IPS-18a (cell line): ENCODE measurements around the gene RNASE1.

Source experiments
- H3K27ac ChIP-seq: one replicate; pipeline ENCODE4 v1.5.1; 2013; ENCODE audit warnings: low read length
- H3K27me3 ChIP-seq: one replicate; pipeline ENCODE4 v1.6.1; 2013; ENCODE audit warnings: mild to moderate bottlenecking, low read length; ENCODE audit not compliant: control insufficient read depth, insufficient read depth
- H3K36me3 ChIP-seq: one replicate; pipeline ENCODE4 v1.6.1; 2013; ENCODE audit warnings: low read depth, low read length; ENCODE audit not compliant: control insufficient read depth
- H3K4me1 ChIP-seq: one replicate; pipeline ENCODE4 v1.6.1; 2013; ENCODE audit warnings: low read depth, low read length; ENCODE audit not compliant: control insufficient read depth
- H3K4me3 ChIP-seq: one replicate; pipeline ENCODE4 v1.5.1; 2013; ENCODE audit warnings: low read length
- H3K9ac ChIP-seq: one replicate; pipeline ENCODE4 v1.6.1; 2013; ENCODE audit warnings: mild to moderate bottlenecking, low read length, moderate library complexity
- H3K9me3 ChIP-seq: one replicate; pipeline ENCODE4 v1.6.1; 2013; ENCODE audit warnings: low read depth, low read length; ENCODE audit not compliant: control insufficient read depth

The RNASE1 gene

DNA sequence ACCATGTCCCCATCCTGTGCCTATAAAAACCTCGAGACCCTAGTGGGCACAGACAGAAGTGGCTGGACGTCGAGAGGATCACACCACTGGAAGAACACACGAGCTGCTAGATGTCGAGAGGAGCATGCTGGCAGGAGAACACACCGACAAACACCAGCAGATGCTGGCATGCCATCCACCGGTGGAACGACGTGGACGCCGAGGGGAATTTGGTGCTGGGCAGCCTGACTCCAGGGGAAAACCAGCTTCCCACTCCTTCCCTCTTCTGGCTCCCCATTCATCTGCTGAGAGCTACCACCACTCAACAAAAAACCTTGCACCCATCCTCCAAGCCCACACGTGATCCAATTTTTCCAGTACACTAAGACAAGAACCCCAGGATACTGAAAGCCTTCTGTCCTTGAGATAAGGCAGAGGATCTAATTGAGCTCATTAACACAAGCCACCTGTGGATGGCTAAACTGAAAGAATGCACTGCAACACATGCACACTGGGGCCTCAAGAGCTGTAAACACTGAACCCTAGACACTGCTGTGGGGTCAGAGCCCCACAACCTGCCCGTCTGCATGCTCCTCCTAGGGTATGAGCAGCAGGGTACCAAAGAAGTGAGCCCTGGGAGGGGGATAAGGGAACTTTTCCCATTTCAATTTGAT, 12.1 kb downstream of the RNASE1 start:
- no peak overlapping the region for H3K9ac ChIP-seq
- no peak overlapping the region for H3K27ac ChIP-seq
- H3K4me3 ChIP-seq, result no peak overlapping the region
- H3K4me1 ChIP-seq, result peaks cover 4% of the 10 kb centered on the region
- H3K27me3 ChIP-seq, result no peaks in the 10 kb centered on the region
- no peaks in the 10 kb centered on the region for H3K9me3 ChIP-seq
- no peaks in the 10 kb centered on the region for H3K36me3 ChIP-seq

DNA sequence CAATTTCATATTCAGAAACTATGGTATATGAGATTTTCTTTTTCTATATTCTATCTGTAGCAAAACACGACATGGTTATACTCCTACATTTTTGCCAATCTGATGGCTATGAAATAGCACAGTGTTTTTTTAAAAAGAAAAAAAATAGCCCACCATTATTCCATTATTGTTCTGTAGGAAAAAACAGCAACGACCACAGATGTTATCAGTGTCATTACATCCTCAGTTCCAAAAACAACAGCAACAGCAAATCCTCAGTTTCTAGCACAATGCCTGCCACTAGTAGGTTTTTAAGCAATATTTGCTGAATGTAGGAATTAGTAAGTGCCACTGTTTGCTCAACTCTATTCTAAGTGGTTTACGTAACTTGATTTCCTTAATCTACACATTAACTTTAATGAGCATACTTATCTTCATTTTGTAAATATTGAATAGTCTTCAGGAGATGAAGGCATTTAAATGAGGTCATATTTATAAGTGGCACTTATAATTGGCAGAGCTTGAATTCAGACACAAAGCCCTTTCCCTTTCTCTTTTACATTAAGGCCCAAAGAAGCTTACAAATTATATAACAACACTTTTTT, 13.3 kb downstream of the RNASE1 start:
- H3K4me1 ChIP-seq, result no peaks in the 10 kb centered on the region
- H3K27ac ChIP-seq, result no peak overlapping the region
- H3K36me3 ChIP-seq, result no peaks in the 10 kb centered on the region
- H3K27me3 ChIP-seq, result no peaks in the 10 kb centered on the region
- no peak overlapping the region for H3K9ac ChIP-seq
- no peaks in the 10 kb centered on the region for H3K9me3 ChIP-seq
- H3K4me3 ChIP-seq, result no peak overlapping the region

DNA sequence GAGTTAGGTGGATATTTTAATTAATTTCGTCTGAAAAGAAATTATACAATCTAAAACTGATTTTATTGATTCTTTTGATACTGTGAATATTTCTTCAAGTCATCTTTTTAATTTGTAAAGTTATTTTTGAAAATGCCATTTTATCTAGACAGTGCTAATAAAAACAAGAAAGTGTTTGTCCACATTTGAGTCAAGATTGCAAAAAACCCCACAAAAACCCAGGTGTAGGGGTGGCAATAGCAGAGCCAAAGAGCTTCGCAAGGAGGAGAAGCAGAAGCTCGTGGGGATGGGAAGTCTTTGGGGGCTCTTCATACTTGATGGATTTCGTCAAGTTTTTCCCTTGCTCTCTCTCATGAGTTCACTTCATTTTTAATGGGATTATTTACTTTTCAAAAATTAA, 15.6 kb downstream of the RNASE1 start:
- Histone ChIP-seq H3K36me3 (no peaks in the 10 kb centered on the region), H3K9ac (no peak overlapping the region), H3K27me3 (no peaks in the 10 kb centered on the region), H3K4me3 (no peak overlapping the region), H3K4me1 (peaks cover 14% of the 10 kb centered on the region), H3K9me3 (no peaks in the 10 kb centered on the region), H3K27ac (no peak overlapping the region)

GRCh38 chr14:20782280-20782890, 20.3 kb downstream of the RNASE1 start:
- no peaks in the 10 kb centered on the region for H3K27me3 ChIP-seq
- no peaks in the 10 kb centered on the region for H3K36me3 ChIP-seq
- H3K9me3 ChIP-seq, result no peaks in the 10 kb centered on the region
- H3K4me1 ChIP-seq, result peaks cover 28% of the 10 kb centered on the region
- H3K9ac ChIP-seq, result no peak overlapping the region
- no peak overlapping the region for H3K27ac ChIP-seq
- no peak overlapping the region for H3K4me3 ChIP-seq

DNA sequence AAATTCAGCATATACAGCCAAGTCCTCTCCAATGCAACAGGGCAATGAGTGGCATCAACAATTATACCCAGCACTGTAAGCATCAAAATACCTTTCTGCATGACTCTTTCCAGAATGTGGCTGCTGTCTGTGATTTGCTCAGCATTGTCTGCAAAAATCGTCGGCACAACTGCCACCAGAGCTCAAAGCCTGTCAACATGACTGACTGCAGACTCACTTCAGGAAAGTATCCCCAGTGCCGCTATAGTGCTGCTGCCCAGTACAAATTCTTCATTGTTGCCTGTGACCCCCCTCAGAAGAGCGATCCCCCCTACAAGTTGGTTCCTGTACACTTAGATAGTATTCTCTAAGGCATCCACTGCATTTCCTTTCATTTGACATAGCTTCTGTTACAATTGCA, 20.8 kb downstream of the RNASE1 start:
- Histone ChIP-seq H3K36me3 (no peaks in the 10 kb centered on the region), H3K27me3 (no peaks in the 10 kb centered on the region), H3K4me1 (peaks cover 28% of the 10 kb centered on the region), H3K27ac (no peak overlapping the region), H3K9ac (no peak overlapping the region), H3K4me3 (no peak overlapping the region), H3K9me3 (no peaks in the 10 kb centered on the region)

GRCh38 chr14:20775901-20776300, 26.7 kb downstream of the RNASE1 start:
- H3K27me3 ChIP-seq, result no peaks in the 10 kb centered on the region
- no peaks in the 10 kb centered on the region for H3K36me3 ChIP-seq
- H3K9me3 ChIP-seq, result no peaks in the 10 kb centered on the region
- no peak overlapping the region for H3K9ac ChIP-seq
- H3K4me1 ChIP-seq, result peaks cover 31% of the 10 kb centered on the region
- H3K4me3 ChIP-seq, result no peak overlapping the region
- no peak overlapping the region for H3K27ac ChIP-seq

DNA sequence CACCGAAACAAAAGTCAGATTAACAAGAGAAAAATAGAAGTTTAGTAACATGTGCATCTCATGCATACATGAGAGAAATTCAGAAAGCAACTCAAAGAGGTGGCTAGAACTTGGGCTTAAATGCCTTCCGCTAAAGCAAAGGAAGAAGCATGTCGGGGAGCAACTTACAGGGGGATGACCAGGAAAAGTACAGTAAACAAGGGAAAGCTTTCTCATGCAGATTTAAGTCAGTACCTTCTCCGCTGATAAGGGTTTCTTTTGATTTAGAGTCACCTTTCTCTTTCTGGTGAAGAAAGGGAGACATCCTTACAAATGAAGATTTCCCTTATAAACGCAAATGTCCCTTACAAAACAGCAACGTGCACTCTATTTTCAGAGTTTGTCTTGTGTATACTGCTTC, 27.6 kb downstream of the RNASE1 start:
- H3K4me1 ChIP-seq, result peaks cover 29% of the 10 kb centered on the region
- H3K9ac ChIP-seq, result no peak overlapping the region
- no peaks in the 10 kb centered on the region for H3K36me3 ChIP-seq
- peak overlapping the region; percentile 38 for H3K4me3 ChIP-seq
- H3K27me3 ChIP-seq, result no peaks in the 10 kb centered on the region
- no peaks in the 10 kb centered on the region for H3K9me3 ChIP-seq
- peak overlapping the region; percentile 40 for H3K27ac ChIP-seq

GRCh38 chr14:20774258-20774824, 28.3 kb downstream of the RNASE1 start:
- Histone ChIP-seq H3K27ac (peak overlapping the region; percentile 40), H3K36me3 (no peaks in the 10 kb centered on the region), H3K4me1 (peaks cover 29% of the 10 kb centered on the region), H3K9me3 (no peaks in the 10 kb centered on the region), H3K27me3 (no peaks in the 10 kb centered on the region), H3K4me3 (peak overlapping the region; percentile 38), H3K9ac (no peak overlapping the region)

DNA sequence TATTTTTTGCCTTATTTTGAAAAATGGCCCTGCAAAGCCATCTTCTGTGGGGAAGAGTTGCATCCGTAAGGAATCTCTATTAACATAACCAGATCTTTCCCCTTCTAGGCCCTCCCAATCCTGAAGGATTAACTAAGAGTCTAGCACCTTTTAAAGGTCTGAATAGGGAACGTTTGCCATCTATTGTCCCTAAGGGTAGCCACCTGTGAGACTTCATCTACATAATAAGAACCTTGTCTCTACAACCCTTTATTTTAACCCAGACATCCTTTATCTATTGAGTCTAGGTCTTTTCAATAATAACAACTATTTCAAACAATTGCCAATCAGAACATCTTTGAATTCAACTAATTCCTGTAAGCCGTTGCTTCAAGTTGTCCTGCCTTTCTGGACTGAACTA, 30.0 kb downstream of the RNASE1 start:
- Histone ChIP-seq H3K36me3 (no peaks in the 10 kb centered on the region), H3K4me1 (peaks cover 29% of the 10 kb centered on the region), H3K9ac (no peak overlapping the region), H3K27ac (no peak overlapping the region), H3K9me3 (no peaks in the 10 kb centered on the region), H3K27me3 (no peaks in the 10 kb centered on the region), H3K4me3 (no peak overlapping the region)

GRCh38 chr14:20769421-20769820, 33.2 kb downstream of the RNASE1 start:
- H3K4me3 ChIP-seq, result no peak overlapping the region
- no peak overlapping the region for H3K27ac ChIP-seq
- H3K27me3 ChIP-seq, result no peaks in the 10 kb centered on the region
- H3K36me3 ChIP-seq, result no peaks in the 10 kb centered on the region
- H3K4me1 ChIP-seq, result peaks cover 7% of the 10 kb centered on the region
- H3K9me3 ChIP-seq, result no peaks in the 10 kb centered on the region
- no peak overlapping the region for H3K9ac ChIP-seq

GRCh38 chr14:20768593-20768892, 34.1 kb downstream of the RNASE1 start:
- Histone ChIP-seq H3K36me3 (no peaks in the 10 kb centered on the region), H3K27me3 (no peaks in the 10 kb centered on the region), H3K9ac (no peak overlapping the region)

DNA sequence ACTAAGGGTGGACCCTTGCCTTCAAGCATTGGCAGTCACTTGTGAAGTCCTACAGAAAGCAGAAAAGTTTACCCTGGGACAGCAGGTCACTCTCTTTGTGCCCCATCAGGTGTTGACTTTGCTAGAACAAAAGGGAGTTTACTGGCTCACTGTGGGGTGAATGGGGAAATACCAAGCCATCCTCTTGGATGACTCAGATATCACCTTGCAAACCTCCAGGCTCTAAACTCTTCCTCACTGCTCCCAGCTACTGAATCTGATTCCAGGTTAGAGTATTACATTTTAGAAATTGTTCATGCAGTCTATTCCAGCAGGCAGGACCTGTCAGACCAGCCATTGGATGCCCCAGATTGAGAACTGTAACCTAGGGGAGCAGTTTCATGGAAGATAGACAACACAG, 41.7 kb downstream of the RNASE1 start:
- H3K9me3 ChIP-seq, result no peaks in the 10 kb centered on the region
- no peaks in the 10 kb centered on the region for H3K27me3 ChIP-seq
- H3K4me1 ChIP-seq, result no peaks in the 10 kb centered on the region
- no peak overlapping the region for H3K9ac ChIP-seq
- H3K27ac ChIP-seq, result no peak overlapping the region
- H3K4me3 ChIP-seq, result no peak overlapping the region
- H3K36me3 ChIP-seq, result no peaks in the 10 kb centered on the region

More at GRCh38 chr14:20768593-20768892, 34.1 kb downstream of the RNASE1 start:
- Histone ChIP-seq H3K4me3 (no peak overlapping the region), H3K4me1 (no peaks in the 10 kb centered on the region), H3K9me3 (no peaks in the 10 kb centered on the region), H3K27ac (no peak overlapping the region)
